Activated CD4-positive, alpha-beta T cell treated with anti-CD3 and anti-CD28 coated beads for 24 hours (primary cell): ENCODE results near the gene DOCK10.

Experiments used
- DNase-seq, 2 donors: peaks; one replicate each; pipeline ENCODE4 v3.0.0-alpha.2; 2020; ENCODE audit warnings: low read depth in 2 of 2

Gene DOCK10

GRCh38 chr2:224776795-224777558, 265.3 kb downstream of the DOCK10 start:
- DNase-seq: no peak

GRCh38 chr2:224775647-224776046, 266.6 kb downstream of the DOCK10 start:
- no peak for DNase-seq

- DNase-seq: no peak
Measured at GRCh38 chr2:224774735-224775134, 267.5 kb downstream of the DOCK10 start.

GRCh38 chr2:224772494-224772893, 269.8 kb downstream of the DOCK10 start:
- DNase-seq: no peak

- no peak for DNase-seq
Measured at GRCh38 chr2:224769489-224769888, 272.8 kb downstream of the DOCK10 start.

- no peak for DNase-seq
Measured at GRCh38 chr2:224764565-224765236, 277.6 kb downstream of the DOCK10 start.

GRCh38 chr2:224757934-224758548, 284.2 kb downstream of the DOCK10 start:
- DNase-seq: no peak

- no peak for DNase-seq
Measured at GRCh38 chr2:224753743-224754540, 288.3 kb downstream of the DOCK10 start.

GRCh38 chr2:224751996-224752698, 290.1 kb downstream of the DOCK10 start:
- no peak for DNase-seq

- DNase-seq: no peak
Measured at GRCh38 chr2:224749136-224749535, 293.1 kb downstream of the DOCK10 start.

GRCh38 chr2:224747765-224748164, 294.5 kb downstream of the DOCK10 start:
- DNase-seq: no peak

GRCh38 chr2:224736227-224736626, 306.0 kb downstream of the DOCK10 start:
- no peak for DNase-seq

- DNase-seq: no peak
Measured at GRCh38 chr2:224734949-224735348, 307.3 kb downstream of the DOCK10 start.

- no peak for DNase-seq
Measured at GRCh38 chr2:224731665-224732064, 310.6 kb downstream of the DOCK10 start.

- no peak for DNase-seq
Measured at GRCh38 chr2:224729435-224729834, 312.8 kb downstream of the DOCK10 start.

- no peak for DNase-seq
Measured at GRCh38 chr2:224724331-224724730, 317.9 kb downstream of the DOCK10 start.

GRCh38 chr2:224723586-224724217, 318.6 kb downstream of the DOCK10 start:
- DNase-seq: no peak

- DNase-seq: no peak
Measured at GRCh38 chr2:224722770-224723169, 319.5 kb downstream of the DOCK10 start.

- DNase-seq: no peak
Measured at GRCh38 chr2:224722250-224722649, 320.0 kb downstream of the DOCK10 start.

GRCh38 chr2:224716921-224717320, 325.3 kb downstream of the DOCK10 start:
- DNase-seq: no peak

- DNase-seq: no peak
Measured at GRCh38 chr2:224716201-224716600, 326.1 kb downstream of the DOCK10 start, which contains the start of gene CCDC195. Gene CCDC195, minus strand, starts transcription at chr2:224716365. Its CDS starts 0 bp downstream, at chr2:224716365.
